ENCODE data around the gene MTRF1. TPM values are rescaled to one million over a fixed set of nuclear protein-coding genes. Genes with fewer than 3 reads are reported as not detected.

MTRF1 gene
- total RNA-seq, 1 experiment from 2014 or later, result 10.2 TPM

DNA sequence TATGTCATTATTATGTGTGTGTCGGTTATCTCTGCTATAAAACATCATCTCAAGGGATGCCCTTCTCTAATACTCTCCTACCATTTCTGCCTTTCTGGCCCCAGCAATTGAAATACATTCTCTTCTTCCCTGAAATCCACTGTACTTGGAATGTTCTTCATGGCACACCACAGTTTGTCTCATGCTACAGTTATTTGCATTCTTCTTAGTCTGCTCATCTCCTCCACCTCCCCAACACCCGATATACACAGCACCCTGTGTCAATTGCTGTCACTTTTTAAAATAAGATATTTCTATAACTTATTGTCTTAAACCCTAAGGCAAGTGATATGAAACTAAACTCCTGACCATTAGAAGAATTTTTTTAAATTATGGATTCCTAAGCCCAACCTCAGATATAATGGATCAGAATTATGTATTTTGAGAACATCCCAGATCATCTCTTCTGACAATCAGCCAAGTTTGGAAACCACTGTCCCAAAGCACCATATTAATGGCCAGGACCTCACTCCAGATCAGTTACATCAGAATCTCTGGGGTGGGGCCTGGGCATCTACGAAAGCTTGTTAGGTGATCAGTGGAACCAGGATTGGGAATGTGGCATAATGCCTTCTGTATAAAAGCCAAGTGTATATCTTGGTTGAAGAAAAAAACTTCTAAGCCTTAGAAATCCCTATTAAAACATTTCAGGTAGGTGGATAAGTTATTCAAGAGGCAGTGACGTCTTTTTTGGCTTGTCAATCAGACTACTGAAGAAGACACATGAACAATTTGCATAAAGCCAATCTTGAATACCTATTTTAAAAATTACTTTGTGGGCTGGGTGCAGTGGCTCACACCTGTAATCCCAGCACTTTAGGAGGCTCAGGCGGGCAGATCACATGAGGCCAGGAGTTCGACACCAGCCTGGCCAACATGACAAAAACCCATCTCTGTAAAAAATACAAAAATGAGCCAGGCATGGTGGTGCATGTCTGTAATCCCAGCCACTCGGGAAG lies 39.0 kb downstream of the MTRF1 start:
- DNase-seq (ENCODE audit: low read depth), result peak; percentile 89

DNA sequence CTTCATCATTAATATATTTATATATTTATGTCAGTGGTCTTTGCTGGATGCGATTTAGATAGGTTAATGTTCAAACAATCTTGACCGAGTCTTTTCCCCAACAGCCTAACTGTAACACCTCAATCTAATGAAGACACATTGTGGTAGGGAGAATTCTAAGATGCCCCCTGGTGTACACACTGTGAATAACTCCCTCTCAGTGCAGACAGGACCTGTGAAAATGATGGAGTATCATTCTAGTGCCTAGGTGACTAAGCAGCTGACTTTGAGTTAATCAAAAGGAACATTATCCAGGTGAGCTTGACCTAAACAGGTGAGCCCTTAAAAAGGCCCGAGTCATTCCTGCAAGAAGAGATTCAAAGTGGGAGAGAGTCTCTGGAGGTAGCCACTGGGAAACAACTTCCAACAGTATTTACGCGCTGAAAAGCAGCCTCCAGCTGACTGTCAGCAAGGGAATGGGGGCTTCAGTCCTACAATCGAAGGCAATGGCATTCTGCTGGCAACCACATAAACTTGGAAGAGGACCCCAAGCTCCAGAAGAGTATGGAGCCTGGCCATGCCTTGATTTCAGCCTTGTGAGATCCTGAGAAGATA lies 41.0 kb downstream of the MTRF1 start:
- peak; percentile 64 for DNase-seq (ENCODE audit: low read depth)

DNA sequence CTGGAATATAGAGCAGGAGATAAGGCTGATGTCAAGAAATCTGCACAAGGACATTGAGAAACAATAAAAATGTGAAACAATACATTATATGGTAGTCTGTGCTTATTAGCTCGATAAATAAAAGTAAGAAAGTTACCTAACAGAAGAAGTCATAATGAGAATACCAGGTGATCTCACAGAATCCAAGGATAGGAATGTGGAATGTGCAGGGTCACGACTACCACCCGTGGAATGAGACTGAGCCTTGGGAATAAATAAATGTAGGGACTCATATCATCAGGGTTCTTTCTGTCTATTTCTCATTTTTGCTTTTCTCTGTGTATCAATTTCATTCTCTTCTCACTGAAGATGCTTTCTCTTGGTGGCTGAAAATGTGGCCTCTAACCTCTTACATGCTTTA lies 43.0 kb downstream of the MTRF1 start:
- DNase-seq (ENCODE audit: low read depth), result no peak

DNA sequence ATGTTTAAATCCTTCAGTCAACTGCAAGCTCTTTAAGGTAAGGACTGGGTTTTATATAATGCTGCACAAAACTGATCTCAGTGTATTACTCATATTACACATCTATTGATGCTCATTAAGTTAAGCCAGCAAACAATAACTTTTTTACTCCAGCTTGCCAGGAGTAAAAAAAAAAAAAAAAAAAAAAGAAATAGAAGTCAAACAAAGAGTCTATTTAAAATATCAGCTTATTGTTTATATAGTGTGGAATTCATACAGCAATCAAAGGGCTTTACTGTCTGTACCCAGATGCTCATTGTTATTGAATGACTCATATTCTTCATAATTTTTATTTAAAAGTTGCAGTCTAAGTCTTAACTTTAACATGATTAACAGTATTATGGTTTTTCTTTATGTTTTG lies 47.2 kb downstream of the MTRF1 start:
- peak; percentile 58 for DNase-seq (ENCODE audit: low read depth)

DNA sequence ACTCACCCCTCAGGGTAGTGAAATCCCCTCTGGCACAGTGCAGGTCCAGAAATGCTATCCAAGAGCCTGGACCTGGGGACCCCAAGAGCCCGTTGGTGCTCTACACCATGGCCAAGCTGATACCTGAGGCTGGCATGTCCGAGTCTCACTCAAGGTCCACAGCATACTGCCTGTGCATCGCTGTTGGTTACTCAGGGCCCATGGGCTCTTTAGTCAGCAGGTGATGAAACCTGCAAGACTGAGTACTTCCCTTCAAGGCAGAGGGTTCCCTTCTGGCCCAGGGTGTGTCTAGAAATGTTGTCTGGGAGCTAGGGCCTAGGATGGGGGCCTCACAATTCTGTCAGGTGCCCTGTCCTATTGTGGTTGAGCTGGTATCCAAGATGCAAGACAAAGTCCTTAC lies 49.5 kb downstream of the MTRF1 start:
- DNase-seq (ENCODE audit: low read depth), result no peak

DNA sequence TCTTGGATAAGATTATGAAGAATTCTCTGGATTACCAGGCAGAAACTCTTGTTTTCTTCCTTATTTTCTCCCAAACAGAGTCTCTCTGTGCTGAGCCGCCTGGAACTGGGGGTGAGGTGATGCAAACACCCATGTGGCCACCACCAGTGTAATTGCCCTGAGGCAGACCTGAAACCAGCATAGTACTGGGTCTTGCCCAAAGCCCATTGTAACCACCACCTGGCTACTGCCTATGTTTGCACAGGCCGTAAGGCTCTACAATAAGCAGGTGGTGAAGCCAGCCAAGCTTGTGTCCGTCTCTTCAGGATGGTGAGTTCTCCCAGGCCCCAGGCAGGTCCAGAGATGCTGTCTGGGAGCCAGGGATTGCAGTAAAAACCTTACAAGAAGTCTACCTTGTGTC lies 50.1 kb downstream of the MTRF1 start:
- DNase-seq (ENCODE audit: low read depth), result no peak

DNA sequence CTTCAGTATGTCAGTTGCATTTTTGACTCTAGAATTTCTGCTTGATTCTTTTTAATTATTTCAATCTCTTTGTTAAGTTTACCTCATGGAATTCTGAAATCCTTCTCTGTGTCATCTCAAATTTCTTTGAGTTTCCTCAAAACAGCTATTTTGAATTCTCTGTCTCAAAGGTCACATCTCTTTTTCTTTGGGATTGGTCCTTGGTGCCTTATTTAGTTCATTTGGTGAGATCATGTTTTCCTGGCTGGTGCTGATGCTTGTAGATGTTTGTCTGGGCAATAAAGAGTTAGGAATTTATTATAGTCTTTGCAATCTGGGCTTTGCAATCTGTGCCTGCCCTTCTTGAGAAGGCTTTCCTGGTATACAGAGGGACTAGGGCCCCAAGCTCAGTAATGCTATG lies 50.5 kb downstream of the MTRF1 start:
- no peak for DNase-seq (ENCODE audit: low read depth)

DNA sequence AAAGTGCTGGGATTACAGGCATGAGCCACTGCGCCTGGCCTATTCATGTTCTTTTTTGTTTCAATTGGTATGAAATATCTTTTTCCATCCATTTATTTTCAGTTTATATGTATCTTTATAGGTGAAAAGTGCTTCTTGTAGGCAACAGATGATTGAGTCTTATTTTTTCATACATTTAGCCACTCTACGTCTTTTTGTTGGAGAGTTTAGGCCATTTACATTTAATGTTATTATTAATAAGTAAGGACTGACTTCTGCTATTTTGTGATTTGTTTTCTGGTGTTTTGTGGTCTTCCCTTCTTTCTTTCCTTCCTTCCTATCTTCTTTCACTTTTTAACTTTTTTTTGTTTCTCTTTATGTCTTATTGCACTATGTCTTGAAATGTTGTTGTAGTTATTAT lies 52.3 kb downstream of the MTRF1 start:
- DNase-seq (ENCODE audit: low read depth), result no peak

DNA sequence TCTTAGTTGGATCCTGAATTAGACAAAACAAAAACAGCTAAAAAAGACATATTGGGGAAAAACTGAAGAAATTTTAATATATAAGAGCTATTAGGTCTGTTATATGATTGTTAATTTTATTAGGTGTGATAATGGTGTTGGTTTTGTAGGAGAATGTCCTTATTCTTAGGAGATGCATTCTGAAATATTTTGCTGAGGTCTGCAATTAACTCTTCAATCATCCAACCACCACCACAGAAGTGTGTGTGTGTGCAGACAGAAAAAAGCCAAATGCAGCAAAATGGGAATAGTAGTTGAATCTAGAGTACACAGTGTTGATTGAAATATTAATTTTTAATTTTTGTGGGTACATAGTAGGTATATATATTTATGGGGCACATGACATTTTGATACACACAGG lies 56.9 kb downstream of the MTRF1 start:
- DNase-seq (ENCODE audit: low read depth), result no peak

DNA sequence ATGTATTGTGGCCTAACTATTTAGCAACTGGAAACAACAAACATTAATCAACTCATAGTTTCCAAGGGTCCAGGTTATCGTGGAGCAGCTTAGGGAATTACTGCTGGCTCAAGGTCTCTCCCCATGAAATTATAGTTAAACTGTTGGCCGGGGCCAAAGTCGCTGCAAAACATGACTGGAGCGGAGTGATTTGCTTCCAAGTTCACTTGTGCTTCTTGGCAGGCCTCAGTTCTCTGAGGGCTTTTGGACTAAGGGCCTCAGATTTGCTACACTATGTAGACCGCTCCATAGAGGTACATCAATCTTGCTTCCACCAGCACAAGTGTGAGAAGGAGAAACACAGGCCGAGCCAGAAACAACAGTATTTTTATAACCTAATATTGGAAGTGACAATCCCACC lies 59.6 kb downstream of the MTRF1 start:
- no peak for DNase-seq (ENCODE audit: low read depth)

DNA sequence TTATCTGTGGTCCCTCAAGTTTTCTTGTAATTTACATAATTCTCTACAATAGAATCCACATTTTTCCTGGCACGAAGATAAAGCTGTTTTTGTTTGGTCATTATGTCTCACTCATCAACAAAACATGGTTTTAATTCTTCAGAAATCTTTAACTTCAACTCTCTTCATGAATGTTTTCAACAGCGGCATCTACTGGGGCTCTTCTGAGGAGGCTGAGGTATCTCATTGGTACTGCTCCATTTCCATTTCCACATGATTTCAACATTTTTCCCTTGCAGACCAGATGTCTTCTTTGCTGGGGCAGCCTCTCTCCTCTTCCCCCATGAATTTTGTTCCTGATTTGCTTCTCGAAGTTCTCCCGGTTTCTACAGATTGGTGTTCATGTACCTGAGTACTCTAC lies 63.2 kb downstream of the MTRF1 start:
- DNase-seq (ENCODE audit: low read depth), result no peak

DNA sequence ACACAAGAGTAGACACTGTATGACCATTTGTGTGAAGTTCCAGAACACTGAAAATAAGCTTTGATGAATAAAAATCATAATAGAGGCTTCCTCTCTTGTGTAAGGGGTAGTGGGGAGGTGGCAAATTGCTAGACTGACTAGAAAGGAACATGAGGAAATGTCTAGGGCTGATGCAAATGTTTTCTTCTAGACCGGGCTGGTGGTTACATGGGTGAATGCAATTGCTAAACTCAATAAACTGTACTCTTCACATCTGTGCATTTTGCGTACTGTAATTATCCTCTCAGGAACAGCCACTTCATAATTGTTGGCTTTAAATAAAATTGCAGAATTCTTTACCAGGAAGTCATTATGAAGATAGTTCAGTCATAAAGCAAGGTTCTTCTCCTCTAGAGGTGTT lies 63.9 kb downstream of the MTRF1 start:
- no peak for DNase-seq (ENCODE audit: low read depth)

DNA sequence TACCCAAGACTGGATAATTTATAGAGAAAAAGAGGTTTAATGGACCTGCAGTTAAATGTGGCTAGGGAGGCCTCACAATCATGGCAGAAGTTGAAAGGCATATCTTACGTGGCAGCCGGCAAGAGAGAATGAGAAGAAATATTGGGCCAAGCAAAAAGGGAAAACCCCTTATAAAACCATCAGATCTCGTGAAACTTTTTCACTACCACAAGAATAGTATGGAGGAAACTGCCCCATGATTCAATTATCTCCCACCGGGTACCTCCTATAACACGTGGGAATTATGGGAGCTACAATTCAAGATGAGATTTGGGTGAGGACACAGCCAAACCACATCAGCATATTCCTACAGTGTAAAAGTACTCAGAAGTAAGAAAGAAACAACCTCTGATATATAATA lies 64.3 kb downstream of the MTRF1 start:
- no peak for DNase-seq (ENCODE audit: low read depth)

DNA sequence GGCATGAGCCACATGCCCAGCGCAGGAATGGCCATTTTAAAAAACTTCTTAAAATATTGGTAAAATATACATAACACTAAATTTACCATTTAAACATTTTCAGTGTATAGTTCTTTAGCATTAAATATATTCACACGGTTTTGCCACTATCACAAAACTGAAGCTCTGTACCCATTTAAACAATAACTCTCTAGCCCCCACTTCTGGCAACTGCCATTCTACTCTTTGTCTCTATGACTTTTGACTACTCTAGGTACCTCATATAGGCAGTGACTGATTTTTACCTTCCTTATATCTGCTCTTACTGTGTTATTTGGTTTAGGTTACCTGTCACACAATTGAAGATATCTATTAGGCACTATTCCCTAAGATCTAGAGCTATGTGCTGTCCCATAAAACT lies 66.8 kb downstream of the MTRF1 start:
- DNase-seq (ENCODE audit: low read depth), result peak; percentile 19

DNA sequence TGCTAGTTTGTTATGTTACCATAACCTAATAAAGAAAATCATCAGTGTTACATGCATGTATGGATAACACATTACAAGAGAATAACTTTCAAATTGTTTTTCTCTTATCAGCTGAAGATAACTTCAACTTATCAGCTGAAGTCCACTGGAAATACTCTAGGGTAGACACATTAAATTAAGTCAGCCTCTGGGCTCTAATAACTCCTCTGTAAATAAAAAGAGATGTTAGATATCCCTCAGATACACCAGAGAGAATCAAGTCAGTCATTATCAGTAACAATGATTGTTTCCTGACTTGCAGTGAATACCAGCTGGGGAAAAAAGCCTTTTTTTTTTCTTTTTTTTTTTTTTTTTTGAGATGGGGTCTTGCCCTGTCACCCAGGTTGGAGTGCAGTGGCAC lies 67.4 kb downstream of the MTRF1 start:
- DNase-seq (ENCODE audit: low read depth), result no peak

DNA sequence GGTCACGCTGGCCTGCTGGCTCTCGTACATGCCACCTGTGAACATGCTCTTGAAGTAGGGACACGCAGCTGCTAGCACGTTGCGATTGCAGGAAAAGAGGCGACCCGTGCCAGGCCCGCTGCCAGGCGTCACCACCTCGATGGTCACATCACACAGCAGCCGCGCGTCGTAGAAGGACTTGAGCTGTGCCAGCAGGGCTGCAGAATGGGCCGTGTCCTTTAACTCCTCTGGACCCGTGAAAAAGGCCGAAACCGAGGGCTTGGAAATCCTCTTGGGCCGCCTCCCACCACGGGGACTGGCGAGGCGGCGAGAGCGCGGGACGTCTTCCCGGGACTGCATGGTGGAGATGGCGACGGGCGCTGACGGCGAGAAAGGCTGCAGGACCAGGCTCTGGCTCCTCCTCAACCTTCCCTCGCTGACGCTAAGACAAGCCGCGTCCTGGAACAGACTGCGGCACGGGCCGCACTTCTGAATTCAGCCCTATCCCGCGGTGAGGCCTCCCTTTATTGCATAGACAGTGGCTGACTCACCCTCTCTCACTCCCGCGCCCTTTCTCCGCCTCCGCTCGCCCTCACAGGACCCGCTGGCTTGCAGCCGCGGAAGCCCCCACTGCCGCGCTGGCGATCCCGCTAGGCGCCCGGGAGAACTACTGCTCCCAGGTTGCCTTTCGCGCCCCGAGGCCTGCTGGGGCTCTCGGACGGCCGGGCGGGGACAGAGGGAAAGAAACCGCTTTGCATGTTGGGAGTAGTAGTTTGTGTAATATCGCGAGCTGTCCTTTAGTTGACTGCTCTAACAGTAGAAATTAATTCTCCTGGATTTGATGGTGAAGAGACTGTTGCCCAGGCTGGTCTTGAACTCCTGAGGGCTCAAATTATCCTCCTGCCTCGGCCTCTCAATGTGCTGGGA lies 69.2 kb downstream of the MTRF1 start, which contains the start of gene KBTBD7:
Gene KBTBD7, minus strand, starts transcription at position 651 of the 906 bp plus-strand sequence. Its CDS starts 312 bp downstream, at position 339.
- peak; percentile 94 for DNase-seq (ENCODE audit: low read depth)

DNA sequence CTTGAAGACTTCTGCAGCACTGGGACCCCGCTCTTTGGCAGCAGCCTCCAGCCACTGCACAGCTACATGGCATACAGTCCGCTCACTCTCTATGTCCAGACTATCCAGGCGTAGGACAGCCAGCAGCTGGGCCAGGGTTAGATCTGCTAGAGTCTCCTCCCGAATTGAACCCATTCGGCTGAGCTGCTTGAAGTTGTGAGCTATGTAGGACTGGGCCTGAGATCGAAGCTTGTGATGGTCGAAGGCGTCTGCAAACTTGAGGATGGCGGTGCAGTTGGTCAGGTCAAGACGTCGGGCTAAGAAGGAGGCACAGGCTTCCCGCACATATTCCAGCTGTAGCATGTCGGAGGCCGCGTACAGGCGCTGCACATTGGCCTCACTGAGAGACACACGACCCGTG lies 69.9 kb downstream of the MTRF1 start:
- no peak for DNase-seq (ENCODE audit: low read depth)

DNA sequence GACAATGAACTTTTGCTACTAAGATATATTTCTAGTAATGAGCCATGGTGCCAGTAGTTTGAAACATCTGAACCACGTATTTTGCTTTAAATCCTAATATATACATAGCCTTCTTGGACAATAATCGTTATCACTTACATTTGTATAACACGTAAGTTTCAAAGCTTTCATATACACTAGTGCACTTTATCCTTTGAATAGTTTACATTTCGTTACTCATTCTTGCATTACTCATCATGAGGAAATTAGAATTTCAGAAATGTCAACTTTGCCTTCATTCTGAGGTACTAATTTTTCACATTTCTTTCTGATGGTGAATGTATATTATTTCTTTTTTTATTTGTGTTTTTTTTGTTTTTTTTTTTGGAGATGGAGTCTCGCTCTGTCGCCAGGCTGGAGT lies 74.8 kb downstream of the MTRF1 start:
- no peak for DNase-seq (ENCODE audit: low read depth)

DNA sequence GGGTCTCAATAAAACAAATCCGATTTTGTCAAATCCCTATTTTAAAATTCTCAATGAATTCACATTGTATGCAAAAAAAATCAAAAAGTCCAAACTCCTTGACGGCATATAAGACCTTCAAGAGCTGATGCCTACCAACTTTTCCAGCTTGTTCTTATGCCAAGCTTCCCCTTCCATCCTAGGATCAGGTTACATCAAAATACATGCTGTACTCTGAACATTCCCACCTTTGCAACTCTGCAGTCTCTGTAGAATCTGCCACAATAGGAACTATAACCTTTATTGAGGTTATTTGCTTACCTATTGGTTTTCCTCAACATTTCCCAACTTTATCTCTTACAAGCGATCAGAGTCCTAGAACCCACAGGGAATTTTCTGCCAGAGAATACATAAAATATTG lies 76.9 kb downstream of the MTRF1 start:
- DNase-seq (ENCODE audit: low read depth), result no peak

DNA sequence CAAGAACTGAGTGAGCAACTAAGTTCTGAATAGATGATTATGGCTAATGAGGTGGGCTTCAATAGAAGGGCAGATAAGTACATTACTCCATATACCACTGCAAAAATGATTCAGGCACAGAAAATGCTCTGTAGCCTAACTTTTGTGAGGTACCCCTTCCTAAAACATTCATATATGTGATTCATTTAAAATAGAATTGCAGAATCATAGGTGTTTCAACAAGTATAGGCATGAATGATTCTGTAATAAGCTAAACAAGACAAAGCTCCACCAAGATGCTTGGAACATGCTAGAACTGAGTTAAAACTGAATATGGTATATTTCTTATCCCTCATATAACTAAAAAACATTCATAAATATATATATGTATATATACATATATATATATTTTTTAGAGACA lies 81.1 kb downstream of the MTRF1 start:
- no peak for DNase-seq (ENCODE audit: low read depth)

DNA sequence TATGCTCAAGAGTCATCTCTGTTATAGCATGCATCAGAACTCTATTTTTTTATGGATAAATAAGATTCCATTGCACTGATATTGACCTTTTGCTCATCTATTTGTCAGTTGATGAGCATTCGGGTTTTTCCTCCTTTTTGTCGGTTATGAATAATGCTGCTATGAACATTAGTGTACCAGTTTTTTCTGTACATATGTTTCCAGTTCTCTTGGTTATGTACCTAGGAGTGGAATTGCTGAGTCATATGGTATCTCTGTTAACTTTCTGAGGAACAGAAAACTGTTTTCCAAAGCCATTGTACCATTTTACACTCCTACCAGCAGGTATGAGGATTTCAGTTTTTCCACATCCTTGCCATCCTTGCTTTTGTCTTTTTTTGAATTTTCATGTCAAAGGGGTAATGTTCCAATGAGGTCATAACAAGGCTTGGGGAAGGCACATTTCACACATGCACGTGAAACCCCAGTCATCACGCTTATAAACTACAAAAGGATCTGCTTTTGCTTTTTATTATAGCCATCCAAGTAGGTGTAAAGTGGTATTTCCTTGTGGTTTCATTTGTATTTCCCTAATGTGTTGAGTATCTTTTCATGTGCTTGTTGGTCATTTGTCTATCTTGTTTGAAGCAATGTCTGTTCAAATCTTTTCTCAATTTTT lies 83.7 kb downstream of the MTRF1 start:
- peak; percentile 23 for DNase-seq (ENCODE audit: low read depth)

All from LHCN-M2 (cell line).